GM18507 (cell line): ENCODE measurements around the gene CLDN14.
A peak's percentile ranks its signal among the peaks of the same experiment; 100 is the strongest.

Experiments used
- DNase-seq: peaks from one replicate; pipeline ENCODE4 v3.0.0; 2011; ENCODE audit warnings: low read depth; ENCODE audit not compliant: insufficient read length; ENCODE audit errors: extremely low spot score
- FAIRE-seq: peaks from 2 replicates; lab custom pipeline; 2011; peaks lifted over from hg19 to GRCh38; lab: Jason Lieb, UNC

Gene CLDN14

GRCh38 chr21:36504067-36505058 lies 24.4 kb upstream of the CLDN14 start:
- DNase-seq, result no peak
- FAIRE-seq, result peak; percentile 65

GRCh38 chr21:36502365-36502764 lies 22.4 kb upstream of the CLDN14 start:
- FAIRE-seq (no peak), DNase-seq (no peak)

GRCh38 chr21:36501589-36501892 lies 21.6 kb upstream of the CLDN14 start:
- no peak for DNase-seq
- no peak for FAIRE-seq

- FAIRE-seq, result no peak
- no peak for DNase-seq
Measured at GRCh38 chr21:36499578-36500471, 19.9 kb upstream of the CLDN14 start.

- FAIRE-seq (no peak), DNase-seq (no peak)
Measured at GRCh38 chr21:36494557-36494956, 14.6 kb upstream of the CLDN14 start.

- FAIRE-seq (no peak), DNase-seq (no peak)
Measured at GRCh38 chr21:36491209-36491910, 11.4 kb upstream of the CLDN14 start.

GRCh38 chr21:36489776-36490165 lies 9.8 kb upstream of the CLDN14 start:
- DNase-seq (no peak), FAIRE-seq (no peak)

- DNase-seq (no peak), FAIRE-seq (no peak)
Measured at GRCh38 chr21:36489103-36489775, 9.3 kb upstream of the CLDN14 start.

- no peak for FAIRE-seq
- DNase-seq, result no peak
Measured at GRCh38 chr21:36487641-36488307, 7.9 kb upstream of the CLDN14 start.

- no peak for FAIRE-seq
- DNase-seq, result no peak
Measured at GRCh38 chr21:36486246-36486645, 6.3 kb upstream of the CLDN14 start.

- no peak for FAIRE-seq
- no peak for DNase-seq
Measured at GRCh38 chr21:36485476-36485875, 5.6 kb upstream of the CLDN14 start.

- DNase-seq (no peak), FAIRE-seq (no peak)
Measured at GRCh38 chr21:36483095-36483494, 3.2 kb upstream of the CLDN14 start.

- FAIRE-seq (no peak), DNase-seq (no peak)
Measured at GRCh38 chr21:36482673-36483072, 2.8 kb upstream of the CLDN14 start.

GRCh38 chr21:36482181-36482580 lies 2.3 kb upstream of the CLDN14 start:
- no peak for FAIRE-seq

GRCh38 chr21:36481639-36482038 lies 1.7 kb upstream of the CLDN14 start:
- no peak for DNase-seq
- FAIRE-seq, result no peak

More at GRCh38 chr21:36482181-36482580, 2.3 kb upstream of the CLDN14 start:
- DNase-seq, result no peak

- no peak for DNase-seq
- FAIRE-seq, result no peak
Measured at GRCh38 chr21:36480618-36481017, 696 bp upstream of the CLDN14 start.

- no peak for DNase-seq
Measured at GRCh38 chr21:36478941-36479340, 981 bp downstream of the CLDN14 start.

GRCh38 chr21:36478207-36478701 lies 1.7 kb downstream of the CLDN14 start:
- no peak for DNase-seq
- no peak for FAIRE-seq

More at GRCh38 chr21:36478941-36479340, 981 bp downstream of the CLDN14 start:
- FAIRE-seq, result no peak

GRCh38 chr21:36477559-36477958 lies 2.4 kb downstream of the CLDN14 start:
- DNase-seq, result no peak
- no peak for FAIRE-seq
